ENCODE measurements around the gene CYTIP. TPM values are rescaled to one million over a fixed set of nuclear protein-coding genes. Genes with fewer than 3 reads are reported as not detected.

Gene CYTIP
- total and polyA plus RNA-seq, 2 of the 13 experiments (the other 11 are each of a cell fraction or from before 2014, with no cell fraction given): not detected

- ChIA-PET POLR2A (no interaction called here), CTCF (ENCODE audit: low intra/inter-chr PET ratio, low total read pairs) (no interaction called here)
- intact Hi-C loops (cut with micrococcal nuclease; ENCODE audit: unreplicated experiment): no loop called here
- H3K9me3 ChIP-seq (ENCODE audit: low read length): no peaks in the 10 kb centered on the region
- H3K79me2 ChIP-seq (ENCODE audit: insufficient read depth, low read length): no peaks in the 10 kb centered on the region
- in situ Hi-C loops (cut with HindIII; ENCODE audit: extremely low pct_ligation_motif_present, low pct_unique_long_range_greater_than_20kb): no loop called here
- H3K4me1 ChIP-seq (ENCODE audit: insufficient read depth, low read length): no peaks in the 10 kb centered on the region
- TF ChIP-seq BRD4 (CRISPR knock-in tag; IDR thresholded peaks at IDR 0.05) (no peak), MAX (IDR thresholded peaks at IDR 0.05) (no peak), ZNF740 (CRISPR knock-in tag; IDR thresholded peaks at IDR 0.05) (no peak), ZNF446 (CRISPR knock-in tag; IDR thresholded peaks at IDR 0.05) (no peak), ZNF101 (CRISPR knock-in tag; IDR thresholded peaks at IDR 0.05; ENCODE audit: borderline replicate concordance, low read depth) (no peak), RFX1 (IDR thresholded peaks at IDR 0.05) (no peak), XBP1 (CRISPR knock-in tag; IDR thresholded peaks at IDR 0.05) (no peak), THRA (CRISPR knock-in tag; IDR thresholded peaks at IDR 0.05; ENCODE audit: borderline replicate concordance) (no peak), EEA1 (CRISPR knock-in tag; IDR thresholded peaks at IDR 0.05; ENCODE audit: borderline replicate concordance) (no peak), HOXA5 (CRISPR knock-in tag; IDR thresholded peaks at IDR 0.05) (no peak), GABPA (IDR thresholded peaks at IDR 0.05; ENCODE audit: low read depth, low read length) (no peak), GABPA (CRISPR knock-in tag; IDR thresholded peaks at IDR 0.05; ENCODE audit: low read depth) (no peak), ZNF709 (CRISPR knock-in tag; IDR thresholded peaks at IDR 0.05) (no peak)
- no peaks in the 10 kb centered on the region for H3K36me3 ChIP-seq (replicated peaks in 1 of 2; ENCODE audit: control insufficient read depth in 1 of 2, insufficient read depth in 2 of 2, low read length in 2 of 2)
- no peak overlapping the region for H3K27ac ChIP-seq (ENCODE audit: extremely low read length, insufficient read depth, low read length)
- 20% methylated on average over 5 of the region's 5 CpGs for WGBS (ENCODE audit: low lambda C conversion rate)
- no TSS peak for BruUV-seq (replicated peaks)
- FAIRE-seq (no peak), ATAC-seq (no peak), DNase-seq (ENCODE audit: low spot score) (no peak)
- H2AFZ ChIP-seq (ENCODE audit: low read length): no peak overlapping the region
- no peaks in the 10 kb centered on the region for H4K20me1 ChIP-seq (ENCODE audit: insufficient read depth, low read length)
- no peak overlapping the region for H3K4me2 ChIP-seq (ENCODE audit: low read depth, low read length)
- peaks cover 0 to 6% of the 10 kb centered on the region in 2 experiments; a peak in 1 of 5 replicates for H3K27me3 ChIP-seq (ENCODE audit: control insufficient read depth in 1 of 2, insufficient read depth in 2 of 2, low read length in 2 of 2)
- H3K9ac ChIP-seq (ENCODE audit: insufficient read depth, low read depth, low read length): no peak overlapping the region
- H3K4me3 ChIP-seq (replicated peaks in 1 of 3; ENCODE audit: insufficient read depth in 1 of 3, low read depth in 2 of 3, low read length in 3 of 3): no peak overlapping the region
These were observed 1.3 kb downstream of the CYTIP start for GRCh38 chr2:157442636-157443035.
